ENCODE data around the gene MORF4L2.

DNA sequence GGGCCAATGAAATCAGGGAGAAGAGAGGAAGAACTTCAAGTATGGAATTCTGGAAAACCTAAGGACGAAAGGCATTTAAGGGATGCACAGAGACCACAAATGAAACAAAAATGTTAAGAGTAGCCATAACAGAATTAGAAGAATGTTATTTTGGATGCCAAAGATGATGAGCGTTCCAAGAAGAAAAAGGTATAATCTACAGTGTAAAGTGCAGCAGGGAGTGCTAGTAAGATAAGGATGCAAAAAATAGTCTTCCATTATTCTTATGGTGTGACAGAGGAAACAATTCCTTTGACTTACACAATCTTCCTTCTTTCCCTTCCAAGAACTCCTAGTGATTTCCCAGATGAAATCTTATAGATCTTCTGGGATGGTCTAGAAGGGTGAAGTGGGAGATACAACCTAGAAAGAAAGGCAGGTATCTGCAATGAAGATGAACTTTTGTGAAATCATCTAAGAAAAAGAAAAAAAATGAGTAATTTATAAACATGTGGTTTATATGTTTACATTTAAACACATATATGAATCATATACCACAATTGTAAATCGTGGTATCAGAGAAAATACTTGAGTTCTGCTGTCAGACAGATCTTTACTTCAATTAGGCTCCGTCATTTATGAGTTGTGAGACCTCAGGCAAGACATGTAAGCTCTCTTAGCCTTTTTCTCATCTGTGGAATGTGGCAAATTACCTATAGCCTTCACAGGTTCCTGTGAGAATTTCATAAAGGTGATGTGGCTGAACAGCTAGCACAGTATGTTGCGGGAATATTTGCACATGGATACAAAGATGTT, 8.1 kb downstream of the MORF4L2 start:
- TF ChIP-seq, protein P1, sequence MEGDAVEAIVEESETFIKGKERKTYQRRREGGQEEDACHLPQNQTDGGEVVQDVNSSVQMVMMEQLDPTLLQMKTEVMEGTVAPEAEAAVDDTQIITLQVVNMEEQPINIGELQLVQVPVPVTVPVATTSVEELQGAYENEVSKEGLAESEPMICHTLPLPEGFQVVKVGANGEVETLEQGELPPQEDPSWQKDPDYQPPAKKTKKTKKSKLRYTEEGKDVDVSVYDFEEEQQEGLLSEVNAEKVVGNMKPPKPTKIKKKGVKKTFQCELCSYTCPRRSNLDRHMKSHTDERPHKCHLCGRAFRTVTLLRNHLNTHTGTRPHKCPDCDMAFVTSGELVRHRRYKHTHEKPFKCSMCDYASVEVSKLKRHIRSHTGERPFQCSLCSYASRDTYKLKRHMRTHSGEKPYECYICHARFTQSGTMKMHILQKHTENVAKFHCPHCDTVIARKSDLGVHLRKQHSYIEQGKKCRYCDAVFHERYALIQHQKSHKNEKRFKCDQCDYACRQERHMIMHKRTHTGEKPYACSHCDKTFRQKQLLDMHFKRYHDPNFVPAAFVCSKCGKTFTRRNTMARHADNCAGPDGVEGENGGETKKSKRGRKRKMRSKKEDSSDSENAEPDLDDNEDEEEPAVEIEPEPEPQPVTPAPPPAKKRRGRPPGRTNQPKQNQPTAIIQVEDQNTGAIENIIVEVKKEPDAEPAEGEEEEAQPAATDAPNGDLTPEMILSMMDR (IDR thresholded peaks at IDR 0.05) = no peak
- TF ChIP-seq EZH2 (IDR thresholded peaks at IDR 0.05; ENCODE audit: borderline replicate concordance, insufficient read depth, low read depth, low read length, poor library complexity, severe bottlenecking) = no peak
